GM19023 (cell line): ENCODE measurements around the gene ATE1.
"Not testable (repeated sequence)": the region's sequence is repeated elsewhere in the genome, so short reads cannot be mapped to it uniquely, and the experiment has no call there.

Experiments
- ATAC-seq: cut with Tn5 transposase; IDR thresholded peaks from one replicate; pipeline ENCODE4 v1.9.1; 2021; ENCODE audit warnings: mild to moderate bottlenecking, moderate library complexity; ENCODE audit not compliant: unreplicated experiment

ATE1 gene

DNA sequence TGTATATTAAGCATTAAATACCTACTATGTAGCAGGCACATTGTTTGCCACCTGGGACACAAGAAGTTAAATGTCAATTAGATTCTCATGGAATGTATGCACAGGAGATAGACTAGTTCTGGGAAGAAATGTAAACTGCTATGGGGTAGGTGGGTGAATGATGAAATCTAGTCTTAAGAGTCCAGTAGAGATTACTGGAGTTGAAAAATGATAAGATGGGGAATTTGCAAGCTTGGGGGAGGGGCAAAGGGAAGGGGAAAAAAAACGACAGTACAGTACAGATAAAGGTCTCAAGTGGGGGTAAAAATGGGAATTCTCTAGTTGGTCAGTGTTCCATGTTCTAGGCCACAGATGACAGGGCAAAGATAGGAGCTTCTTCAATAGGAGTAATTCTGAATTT, 94.4 kb downstream of the ATE1 start:
- ATAC-seq: no peak

DNA sequence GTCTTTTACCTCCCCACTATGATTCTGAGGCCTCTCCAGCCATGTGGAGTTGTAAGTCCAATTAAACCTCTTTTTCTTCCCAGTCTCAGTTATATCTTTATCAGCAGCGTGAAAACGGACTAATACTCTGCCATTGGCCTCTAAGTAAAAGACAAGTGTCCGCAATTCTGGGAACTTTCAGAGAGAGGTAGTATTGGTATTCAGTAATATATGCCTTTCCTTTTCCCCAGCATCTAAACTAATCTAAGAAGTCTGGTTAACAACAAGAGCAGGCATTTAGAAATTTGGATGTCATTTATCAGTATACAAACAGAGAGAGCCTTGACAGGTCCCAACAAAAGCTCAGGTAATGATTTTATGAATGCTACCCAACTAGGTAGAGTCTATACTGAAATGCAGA, 95.2 kb downstream of the ATE1 start:
- no peak for ATAC-seq

DNA sequence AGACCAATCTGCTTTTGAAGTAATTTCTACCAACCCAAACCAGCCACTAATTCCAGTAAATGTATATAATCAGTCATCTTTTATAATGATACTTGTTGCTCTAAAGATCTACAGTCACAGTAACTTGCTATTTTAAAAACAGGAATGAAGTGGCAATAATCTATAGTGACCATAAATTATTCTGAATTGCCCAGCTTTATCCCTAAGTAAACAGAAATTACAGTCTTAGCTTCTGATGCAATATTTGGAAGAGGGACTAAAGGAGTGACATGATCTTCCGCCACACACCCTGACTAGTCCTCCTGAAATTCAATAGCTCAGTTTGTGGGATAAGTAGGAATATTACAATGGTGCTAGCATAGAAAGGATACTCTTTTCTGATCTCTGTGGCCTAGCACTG, 96.1 kb downstream of the ATE1 start:
- ATAC-seq: no peak

DNA sequence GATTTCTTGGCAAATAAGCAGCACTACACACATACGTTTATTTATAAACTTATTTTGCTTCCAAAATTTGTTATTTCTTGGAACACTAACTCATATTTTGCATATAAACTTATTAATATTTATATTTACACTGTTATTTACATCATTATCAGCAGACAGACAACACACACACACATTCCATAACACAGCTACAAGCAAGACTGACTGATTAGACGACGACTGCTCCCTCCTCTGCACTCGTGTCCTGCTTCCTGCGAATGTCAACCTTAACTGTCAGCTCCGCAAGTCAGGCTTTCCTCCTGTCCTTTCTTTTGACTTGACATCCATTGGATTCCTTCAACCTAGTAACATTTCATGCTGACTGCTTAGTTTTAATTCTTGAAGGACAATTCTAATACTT, 96.6 kb downstream of the ATE1 start:
- ATAC-seq: no peak

DNA sequence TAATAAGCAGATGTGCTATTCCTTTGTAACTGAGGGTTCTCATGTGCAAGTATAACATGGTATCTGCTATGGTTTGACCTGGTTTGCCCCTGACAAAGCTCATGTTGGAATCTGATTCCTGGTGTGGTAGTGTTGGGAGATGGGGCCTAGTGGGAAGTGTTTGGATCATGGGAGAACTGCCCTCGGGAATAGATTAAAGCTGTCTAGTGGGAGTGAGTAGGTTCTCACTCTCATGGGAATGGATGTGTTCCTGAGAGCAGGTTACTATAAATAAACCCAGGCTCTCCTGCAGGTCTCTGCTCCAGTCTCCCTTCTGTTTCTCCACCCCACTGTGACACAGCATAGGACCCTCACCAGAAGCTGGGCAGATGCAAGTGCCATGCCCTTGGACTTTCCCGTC, 97.7 kb downstream of the ATE1 start:
- no peak for ATAC-seq

DNA sequence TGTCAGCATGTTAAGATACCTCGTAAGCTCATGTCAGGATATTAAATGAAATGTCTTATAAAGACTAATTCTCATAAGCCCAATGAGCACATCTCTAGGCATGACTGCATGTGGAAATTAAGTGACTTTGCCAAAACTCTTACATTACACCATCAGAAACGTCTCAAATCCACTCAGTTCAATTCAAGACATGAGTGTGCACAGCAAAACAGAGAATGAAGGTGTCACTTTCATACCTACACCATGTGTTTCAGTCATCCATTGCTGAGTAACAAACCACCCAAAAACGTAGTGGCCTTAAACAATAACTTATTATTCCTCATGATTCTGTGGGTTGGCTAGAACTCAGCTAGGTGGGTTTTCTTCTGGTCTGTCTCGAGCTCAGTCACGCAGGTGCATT, 99.8 kb downstream of the ATE1 start:
- ATAC-seq: no peak

DNA sequence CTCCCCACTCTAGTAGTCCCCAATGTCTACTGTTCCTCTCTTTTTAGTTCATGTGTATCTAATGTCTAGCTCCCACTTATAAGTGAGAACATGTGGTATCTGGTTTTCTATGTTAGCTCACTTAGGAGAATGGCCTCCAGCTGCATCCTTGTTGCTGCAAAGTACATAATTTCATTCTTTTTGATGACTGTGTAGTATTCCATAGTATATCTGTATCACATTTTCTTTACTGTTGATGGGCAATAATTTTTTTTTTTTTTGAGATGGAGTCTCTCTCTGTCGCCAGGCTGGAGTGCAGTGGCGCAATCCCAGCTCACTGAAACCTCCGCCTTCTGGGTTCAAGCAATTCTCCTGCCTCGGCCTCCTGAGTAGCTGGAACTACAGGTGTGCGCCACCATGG, 101.1 kb downstream of the ATE1 start:
- not testable (repeated sequence) for ATAC-seq

DNA sequence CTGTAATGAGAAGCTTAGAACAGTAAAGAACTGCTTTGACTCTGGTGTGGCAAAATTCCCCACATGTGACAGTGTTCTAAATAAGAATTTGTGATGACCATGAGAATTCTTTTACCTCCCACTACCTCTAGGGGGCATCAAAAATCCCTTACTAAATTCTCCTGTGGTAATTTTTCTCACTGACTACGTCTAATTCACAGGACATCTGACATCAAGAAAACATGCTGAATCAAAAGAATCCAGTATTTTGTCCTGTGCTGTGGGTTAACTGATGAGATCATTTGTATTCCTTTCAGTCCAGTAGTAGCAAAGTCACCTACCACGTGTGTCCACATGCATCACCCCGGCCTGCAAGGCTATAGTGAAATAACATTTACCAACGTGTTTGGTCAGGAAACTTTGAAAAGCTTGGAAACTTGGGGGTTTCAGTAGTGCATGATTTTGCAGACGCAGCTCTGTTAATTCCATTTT, 103.8 kb downstream of the ATE1 start:
- no peak for ATAC-seq

DNA sequence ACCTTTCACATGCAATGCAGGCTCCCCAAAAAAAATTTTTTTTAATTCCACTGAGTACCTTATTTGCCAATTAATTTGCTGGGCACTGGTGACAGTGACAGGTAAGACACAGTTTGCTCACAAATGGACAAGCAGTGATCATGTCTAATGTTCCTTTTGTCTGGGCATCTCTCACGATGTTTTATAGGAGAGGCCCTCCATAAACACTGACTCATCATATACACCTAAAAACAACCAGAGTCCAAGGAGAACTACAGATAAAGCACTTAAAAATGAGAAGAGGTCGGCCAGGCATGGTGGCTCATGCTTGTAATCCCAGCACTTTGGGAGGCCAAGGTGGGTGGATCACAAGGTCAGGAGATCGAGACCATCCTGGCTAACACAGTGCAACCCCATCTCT, 105.1 kb downstream of the ATE1 start:
- ATAC-seq: no peak

DNA sequence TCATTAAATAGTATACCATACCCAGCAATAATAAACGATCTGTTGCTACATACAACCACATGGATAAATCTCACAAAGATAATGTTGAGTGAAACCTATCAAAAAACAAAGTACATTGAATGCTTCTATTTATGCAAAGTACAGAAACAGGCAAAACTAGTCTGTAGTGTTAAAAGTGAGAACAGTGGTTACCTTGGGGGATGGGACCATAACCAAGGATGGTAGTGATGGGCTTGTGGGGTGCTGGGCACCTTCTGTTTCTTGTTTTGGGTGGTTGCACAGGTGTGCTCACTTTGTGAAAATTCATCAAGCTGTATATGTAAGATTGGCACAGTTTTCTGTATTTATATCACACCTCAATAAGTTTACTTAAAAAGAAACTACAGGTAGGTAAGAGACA, 105.7 kb downstream of the ATE1 start:
- ATAC-seq: no peak

DNA sequence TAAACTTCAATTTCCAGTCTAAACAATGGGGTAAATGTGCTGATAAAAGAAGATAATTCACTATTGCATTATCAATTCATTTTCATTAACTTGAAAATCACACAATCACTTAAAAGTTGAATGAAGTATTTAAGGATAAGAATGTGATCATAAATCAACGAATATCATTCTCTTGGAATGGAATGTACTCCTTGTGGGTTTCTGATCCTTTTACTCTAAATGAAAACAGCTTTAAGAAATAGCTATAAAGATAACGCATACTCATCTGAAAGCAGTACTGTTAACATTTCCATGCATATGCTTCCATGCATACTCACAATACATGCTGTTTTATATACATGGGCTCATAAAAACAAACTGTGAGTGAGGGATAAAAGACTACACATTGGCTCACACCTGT, 108.8 kb downstream of the ATE1 start:
- ATAC-seq: no peak

DNA sequence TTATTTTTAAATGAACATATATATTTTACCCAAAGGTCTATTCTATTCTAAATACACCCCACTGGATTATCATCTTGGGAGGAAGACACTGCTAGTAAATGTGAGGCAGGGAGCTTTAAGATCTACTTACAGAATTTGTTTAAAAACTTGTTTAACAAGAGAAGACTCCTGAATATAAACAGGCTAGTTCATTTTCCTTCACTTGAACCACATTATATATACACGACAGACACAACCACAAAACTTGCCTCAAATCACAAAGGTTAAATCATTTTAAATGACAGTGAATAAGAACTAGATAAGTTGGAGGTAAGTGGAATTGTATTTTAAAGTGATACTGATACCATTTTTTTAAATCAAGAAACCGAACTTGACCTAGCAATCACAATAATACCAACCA, 109.2 kb downstream of the ATE1 start:
- ATAC-seq: no peak

DNA sequence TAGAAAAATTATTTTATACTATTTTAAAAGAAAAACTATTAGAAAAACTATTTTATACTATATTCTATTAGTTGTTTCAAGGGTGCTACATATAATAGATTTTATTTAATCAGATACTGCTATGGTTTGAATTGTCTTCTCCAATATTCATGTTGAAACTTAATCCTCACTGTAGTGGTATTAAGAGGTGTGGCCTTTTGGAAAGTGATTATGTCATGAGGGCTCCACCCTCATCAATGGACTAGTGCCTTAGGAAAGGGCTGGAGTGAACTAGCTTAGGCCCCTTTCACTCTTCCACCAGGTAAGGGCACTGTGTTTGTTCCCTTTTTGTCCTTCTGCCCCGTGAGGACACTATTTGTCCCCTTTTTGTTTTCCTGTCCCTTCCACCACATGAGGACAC, 111.6 kb downstream of the ATE1 start:
- no peak for ATAC-seq

DNA sequence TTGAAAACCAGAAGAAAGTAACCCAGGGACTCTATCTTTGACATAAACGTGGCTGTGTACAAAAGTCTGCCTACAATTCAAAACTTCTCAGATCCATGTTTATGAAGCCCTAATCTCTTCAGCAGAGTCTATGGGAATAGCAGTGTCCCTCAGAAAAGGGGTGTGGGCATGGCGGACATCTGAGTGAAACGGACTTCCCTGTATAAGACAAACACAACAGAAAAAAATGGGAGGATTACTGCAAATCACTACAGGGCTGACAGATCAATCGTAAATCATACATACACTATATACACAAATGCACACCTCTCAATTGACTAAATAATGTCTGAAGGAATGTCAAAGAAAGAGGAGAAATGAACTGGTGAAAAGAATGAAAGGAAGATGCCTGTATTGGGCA, 114.0 kb downstream of the ATE1 start:
- no peak for ATAC-seq

DNA sequence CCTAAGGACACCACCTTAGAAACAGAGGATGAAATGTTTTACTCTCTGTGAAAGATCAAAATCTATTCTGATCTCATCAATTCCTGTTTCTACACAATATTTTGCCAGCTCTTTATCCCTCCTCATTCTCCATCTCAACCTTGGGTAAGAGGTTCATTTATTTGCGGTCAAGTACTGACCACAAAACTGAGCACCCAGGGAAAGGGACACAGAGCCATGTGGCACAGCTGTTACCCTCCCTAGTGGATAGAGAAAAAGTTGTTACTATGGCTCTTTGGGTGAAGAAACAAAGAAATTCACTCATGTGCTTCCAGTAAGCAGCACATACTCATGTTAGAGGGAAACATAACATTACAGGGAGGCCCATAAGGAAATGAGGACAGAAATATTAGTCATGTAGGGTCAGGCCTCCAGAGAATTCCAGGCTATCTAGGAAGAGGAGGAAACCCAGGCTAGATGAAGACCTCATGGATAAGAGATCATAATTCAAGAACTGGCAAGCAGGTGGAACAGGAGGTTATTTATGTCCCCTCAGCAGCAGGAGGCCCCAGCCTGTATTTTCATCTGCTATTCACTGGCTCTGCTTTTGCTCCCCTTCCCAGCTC, 114.5 kb downstream of the ATE1 start:
- ATAC-seq: no peak

DNA sequence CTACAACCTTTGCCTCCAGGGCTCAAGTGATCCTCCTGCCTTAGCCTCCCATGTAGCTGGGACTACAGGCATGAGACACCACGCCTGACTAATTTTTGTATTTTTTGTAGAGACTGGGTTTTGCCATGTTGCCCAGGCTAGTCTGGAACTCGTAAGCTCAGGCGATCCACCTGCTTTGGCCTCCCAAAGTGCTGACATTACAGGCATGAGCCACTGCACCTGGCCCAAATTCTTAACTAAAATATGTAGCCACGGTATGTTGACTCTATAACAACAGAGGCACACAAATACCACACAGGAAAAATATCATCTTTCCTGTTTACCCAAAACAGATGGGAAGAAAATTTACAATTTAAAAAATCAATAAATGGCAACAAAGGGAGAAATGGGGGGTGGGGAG, 115.8 kb downstream of the ATE1 start:
- ATAC-seq: no peak

DNA sequence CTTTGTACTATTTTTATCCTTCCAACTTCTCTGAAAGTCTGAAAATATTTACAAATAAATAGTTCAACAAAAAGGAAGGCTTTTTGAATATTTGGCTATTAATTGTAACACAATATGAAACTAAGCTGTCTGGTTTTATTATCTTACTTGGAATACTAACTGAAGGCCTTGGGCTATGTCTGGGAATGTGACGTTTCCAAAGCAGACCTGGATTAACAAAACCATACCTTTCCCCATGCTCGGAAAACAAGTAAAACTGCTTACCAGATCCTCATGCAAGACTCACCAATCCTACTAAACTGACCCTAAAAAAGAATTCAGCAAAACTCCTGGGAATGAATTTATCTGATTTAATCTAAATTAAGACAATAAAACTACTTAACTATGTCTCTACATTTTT, 116.4 kb downstream of the ATE1 start:
- no peak for ATAC-seq

DNA sequence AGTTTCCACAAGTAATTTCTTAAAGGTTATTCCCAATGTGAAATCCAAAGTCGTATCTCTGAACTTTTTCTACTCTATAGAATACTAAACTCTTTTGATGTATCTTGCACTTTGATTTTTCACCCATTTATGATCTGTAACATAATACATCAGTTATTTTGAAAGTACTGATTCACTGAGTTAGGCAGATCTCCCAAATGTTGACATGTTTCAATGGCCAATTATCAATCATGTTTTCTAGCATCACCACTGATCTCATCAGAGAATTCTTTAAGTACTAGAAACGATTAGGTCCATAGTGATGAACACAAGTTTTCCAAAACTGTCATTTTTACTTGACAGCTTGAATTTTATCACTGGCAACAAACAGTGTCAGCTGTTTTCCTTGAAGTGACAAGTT, 119.0 kb downstream of the ATE1 start:
- ATAC-seq: no peak

DNA sequence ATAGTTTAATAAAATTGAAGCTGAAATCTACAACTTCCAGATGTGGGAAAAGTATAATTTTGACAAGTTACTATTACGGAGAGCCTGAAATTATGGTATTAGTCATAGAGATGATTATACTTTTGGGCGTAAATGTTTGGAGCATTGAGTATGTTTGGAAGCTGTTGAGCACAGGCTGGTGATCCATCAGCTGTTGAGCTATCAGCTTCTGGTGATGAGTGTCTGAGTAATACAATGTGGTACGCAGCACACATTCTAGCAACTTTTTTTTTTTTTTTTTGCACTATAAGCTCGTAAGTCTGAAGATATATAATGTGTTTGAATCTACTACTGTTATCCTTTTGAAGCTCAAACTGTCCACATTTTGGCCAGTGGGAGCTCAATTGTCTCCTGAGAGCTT, 123.4 kb downstream of the ATE1 start:
- no peak for ATAC-seq

DNA sequence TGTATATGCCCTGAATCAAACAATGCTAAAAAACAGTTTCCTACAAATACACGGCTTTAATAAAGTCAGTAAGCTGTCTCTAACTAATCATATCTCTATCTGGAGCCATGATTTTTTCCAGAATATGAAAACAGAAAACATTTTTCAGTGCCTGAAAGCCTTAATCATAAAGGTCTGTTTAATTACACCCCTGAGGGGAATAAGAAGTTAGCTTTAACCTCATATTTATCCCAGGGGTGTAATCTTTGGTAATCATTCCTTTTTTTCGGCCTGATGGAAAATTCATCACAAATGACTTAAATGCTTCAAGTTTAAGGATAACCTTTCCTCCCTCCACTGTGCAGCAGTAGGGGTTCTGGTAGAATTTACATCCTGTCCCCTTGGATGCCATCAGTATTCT, 124.2 kb downstream of the ATE1 start:
- no peak for ATAC-seq

DNA sequence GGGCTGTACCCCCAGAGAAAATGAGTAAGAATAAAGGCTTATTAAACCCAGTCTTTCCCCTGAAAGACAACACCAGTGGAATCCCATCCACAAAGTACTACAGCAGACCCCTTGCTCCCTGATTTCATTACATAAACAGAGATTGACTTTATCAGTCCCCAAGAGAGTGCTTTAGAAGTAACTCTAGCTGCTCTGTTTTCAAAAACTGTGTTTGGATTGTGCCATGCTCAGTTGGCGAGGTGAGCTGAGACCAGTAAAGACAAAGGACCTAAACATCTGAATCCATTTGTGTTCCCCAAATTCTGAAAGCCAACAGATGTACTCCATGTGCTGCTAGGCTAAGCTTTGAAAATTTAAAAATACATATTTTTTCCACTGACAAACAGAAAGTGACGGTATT, 127.0 kb downstream of the ATE1 start:
- ATAC-seq: no peak

DNA sequence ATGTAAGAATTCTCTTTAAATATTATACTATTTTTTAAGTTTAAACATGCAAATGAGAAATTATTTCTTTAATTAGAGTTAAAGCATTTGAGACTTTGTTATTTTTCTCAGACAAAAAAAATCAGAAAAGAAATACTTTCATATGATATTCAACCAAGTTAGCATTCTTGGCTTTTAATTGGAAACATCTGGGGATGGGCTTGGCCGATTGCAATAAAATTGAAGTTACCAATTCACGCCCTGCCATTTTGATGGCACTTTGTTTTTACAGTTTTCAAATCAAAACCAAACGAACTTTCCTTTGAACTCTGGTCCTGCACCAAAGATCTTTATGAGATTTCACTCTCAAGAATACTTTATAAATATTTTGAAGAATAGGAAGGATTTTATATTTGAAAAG, 127.7 kb downstream of the ATE1 start:
- no peak for ATAC-seq

DNA sequence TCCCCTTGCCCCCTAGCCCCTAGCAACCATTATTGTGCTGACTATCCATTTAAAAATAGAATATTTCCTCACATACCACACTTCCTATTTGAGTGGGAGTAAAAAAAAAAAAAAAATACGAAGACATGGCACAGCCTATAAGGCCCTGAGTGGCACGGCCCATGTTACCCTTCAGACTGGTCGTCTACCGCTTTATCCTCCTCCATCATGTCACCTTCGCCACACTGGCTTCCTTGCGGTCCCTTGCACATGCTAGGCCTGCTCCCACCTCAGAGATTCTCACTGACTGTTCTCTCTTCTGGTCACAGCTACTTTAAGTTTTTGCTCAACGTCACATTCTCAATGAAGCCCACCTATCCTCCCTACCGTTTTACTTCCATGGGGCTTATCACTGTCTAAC, 130.3 kb downstream of the ATE1 start:
- ATAC-seq: no peak

DNA sequence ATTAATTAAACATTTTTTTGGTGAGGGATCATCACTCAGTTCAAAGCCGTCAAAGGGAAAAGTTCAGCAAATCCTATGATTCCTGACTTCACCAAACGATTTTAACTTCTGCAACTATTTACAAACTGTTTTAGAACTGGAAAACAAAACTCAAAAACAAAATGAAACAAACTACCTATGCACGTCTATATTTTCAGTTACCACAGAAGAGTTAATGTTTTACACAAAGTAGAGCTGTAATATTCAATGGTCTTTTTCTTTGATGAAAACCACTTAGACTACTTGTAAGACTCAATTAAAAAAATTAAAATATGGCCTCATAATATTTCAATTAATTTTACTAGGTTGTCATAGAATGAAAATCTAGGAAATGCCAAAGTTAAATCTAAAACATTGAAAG, 131.5 kb downstream of the ATE1 start:
- no peak for ATAC-seq
